ENCODE measurements around the gene SORCS2. TPM values are rescaled to one million over a fixed set of nuclear protein-coding genes. Genes with fewer than 3 reads are reported as not detected.

SORCS2 gene
- total and polyA plus RNA-seq, 2 of the 4 experiments (the other 2 are of a cell fraction), result 0.36 to 0.62 TPM

DNA sequence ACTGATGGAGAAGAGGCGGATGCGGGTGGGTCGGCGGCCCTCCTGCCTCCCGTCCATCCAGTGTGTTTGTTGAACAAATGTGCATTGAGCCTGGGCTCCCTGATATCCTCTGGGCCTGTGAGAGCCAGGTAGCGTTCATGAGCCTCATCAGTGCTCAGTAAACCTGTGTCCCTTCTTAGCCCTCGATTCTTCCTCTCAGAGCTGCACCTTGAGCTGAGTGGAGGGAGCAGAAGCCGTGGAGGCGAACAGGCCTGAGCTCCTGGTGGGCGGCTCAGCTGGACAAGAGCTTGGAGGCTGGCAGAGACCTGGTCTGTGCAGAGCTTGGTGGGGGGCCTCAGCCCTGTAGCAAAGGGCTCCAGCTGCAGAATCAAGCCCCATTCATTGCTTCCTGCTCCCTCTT, 112.1 kb downstream of the SORCS2 start:
- no peak overlapping the region for H3K4me3 ChIP-seq (ENCODE audit: insufficient read depth, low read depth, low read length)
- H4K8ac ChIP-seq (ENCODE audit: low read depth in 2 of 2, low read length in 2 of 2), result no peak overlapping the region
- CTCF ChIA-PET, result no interaction called here
- BruUV-seq (replicated peaks), result no TSS peak
- H3K4me1 ChIP-seq (ENCODE audit: control insufficient read depth, insufficient read depth, low read length), result no peaks in the 10 kb centered on the region
- POLR2A ChIA-PET (ENCODE audit: unreplicated experiment), result no interaction called here
- no peaks in the 10 kb centered on the region for H3K79me1 ChIP-seq (ENCODE audit: low read depth in 1 of 2, low read length in 2 of 2)
- no peak overlapping the region for H3K4me2 ChIP-seq (ENCODE audit: low read depth, low read length)
- dilution Hi-C loops (cut with HindIII; ENCODE audit: low sequenced_read_pairs, unreplicated experiment), result no loop called here
- H3K4ac ChIP-seq (ENCODE audit: low read depth, low read length), result no peak overlapping the region
- no peak overlapping the region for H2BK5ac ChIP-seq (ENCODE audit: low read depth, low read length, poor library complexity, severe bottlenecking)
- H2AFZ ChIP-seq (replicated peaks; ENCODE audit: low read length, poor library complexity), result no peak overlapping the region
- WGBS, 2 experiments (ENCODE audit: extremely low coverage in 2 of 2, insufficient read length in 1 of 2), result no CpG with 5 or more reads among the region's 10 CpGs
- H2AK5ac ChIP-seq (ENCODE audit: low read depth, low read length), result no peak overlapping the region
- H3K23ac ChIP-seq (ENCODE audit: low read depth, low read length), result no peak overlapping the region
- no peak overlapping the region for H3K14ac ChIP-seq (replicated peaks; ENCODE audit: low read depth, low read length)
- no peak overlapping the region for H4K91ac ChIP-seq (ENCODE audit: insufficient read depth, low read depth, low read length)
- no peaks in the 10 kb centered on the region for H3K36me3 ChIP-seq (ENCODE audit: control insufficient read depth, insufficient read depth, low read length)
- no peaks in the 10 kb centered on the region for H4K20me1 ChIP-seq (ENCODE audit: insufficient read depth, low read length)
- H3K18ac ChIP-seq (ENCODE audit: low read depth, low read length), result no peak overlapping the region
- no peak overlapping the region for H2BK120ac ChIP-seq (ENCODE audit: low read depth, low read length)
- peaks cover 82% of the 10 kb centered on the region for H3K27me3 ChIP-seq (ENCODE audit: control insufficient read depth, insufficient read depth, low read length)
- no peak overlapping the region for H2BK15ac ChIP-seq (ENCODE audit: low read depth, low read length)
- no peak for TF ChIP-seq CEBPB (IDR thresholded peaks at IDR 0.05; ENCODE audit: low read depth, low read length)
- TF ChIP-seq CHD1 (IDR thresholded peaks at IDR 0.05; ENCODE audit: low read depth, low read length), result no peak
- no peak for TF ChIP-seq FOS (IDR thresholded peaks at IDR 0.05; ENCODE audit: low read depth, low read length)
- TF ChIP-seq, protein P1, sequence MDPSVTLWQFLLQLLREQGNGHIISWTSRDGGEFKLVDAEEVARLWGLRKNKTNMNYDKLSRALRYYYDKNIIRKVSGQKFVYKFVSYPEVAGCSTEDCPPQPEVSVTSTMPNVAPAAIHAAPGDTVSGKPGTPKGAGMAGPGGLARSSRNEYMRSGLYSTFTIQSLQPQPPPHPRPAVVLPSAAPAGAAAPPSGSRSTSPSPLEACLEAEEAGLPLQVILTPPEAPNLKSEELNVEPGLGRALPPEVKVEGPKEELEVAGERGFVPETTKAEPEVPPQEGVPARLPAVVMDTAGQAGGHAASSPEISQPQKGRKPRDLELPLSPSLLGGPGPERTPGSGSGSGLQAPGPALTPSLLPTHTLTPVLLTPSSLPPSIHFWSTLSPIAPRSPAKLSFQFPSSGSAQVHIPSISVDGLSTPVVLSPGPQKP (IDR thresholded peaks at IDR 0.05; ENCODE audit: borderline replicate concordance, low read depth, low read length), result no peak
- no peak for TF ChIP-seq POLR2A (IDR thresholded peaks at IDR 0.05; ENCODE audit: low read depth, low read length)
- no peak for TF ChIP-seq RFX5 (IDR thresholded peaks at IDR 0.05; ENCODE audit: low read depth, low read length)
- no peak for TF ChIP-seq NFE2L2 (IDR thresholded peaks at IDR 0.05; ENCODE audit: low read depth, low read length)
- no peak for TF ChIP-seq CTCF (conservative IDR thresholded peaks at IDR 0.05; ENCODE audit: low read depth, low read length)
- TF ChIP-seq MXI1 (IDR thresholded peaks at IDR 0.05; ENCODE audit: borderline replicate concordance, low read depth, low read length), result no peak
- TF ChIP-seq RCOR1 (IDR thresholded peaks at IDR 0.05; ENCODE audit: insufficient replicate concordance, low read length), result no peak
- no peak for TF ChIP-seq MAFK (IDR thresholded peaks at IDR 0.05; ENCODE audit: low read depth, low read length)
- TF ChIP-seq MAZ (IDR thresholded peaks at IDR 0.05; ENCODE audit: borderline replicate concordance, low read depth, low read length), result no peak
- no peak for TF ChIP-seq SMC3 (IDR thresholded peaks at IDR 0.05; ENCODE audit: low read depth, low read length)
- no peak for TF ChIP-seq RAD21 (IDR thresholded peaks at IDR 0.05; ENCODE audit: low read length)
- TF ChIP-seq USF2 (IDR thresholded peaks at IDR 0.05; ENCODE audit: low read depth, low read length), result no peak
- H2AK9ac ChIP-seq (replicated peaks; ENCODE audit: low read depth, low read length, poor library complexity), result no peak overlapping the region
- peaks cover 4% of the 10 kb centered on the region; the same call in 1 of the 2 replicates for H3K9me1 ChIP-seq (ENCODE audit: insufficient read depth, low read length)
- H2BK20ac ChIP-seq (ENCODE audit: low read depth, low read length), result no peak overlapping the region
- no peaks in the 10 kb centered on the region for H3K9me3 ChIP-seq (ENCODE audit: control insufficient read depth, insufficient read depth, low read length)
- DNase-seq (no peak), ATAC-seq (ENCODE audit: low read depth) (no peak)
- H3K56ac ChIP-seq (ENCODE audit: extremely low read depth, insufficient read depth, low read length), result no peak overlapping the region
- in situ Hi-C loops (cut with MboI; ENCODE audit: low sequenced_read_pairs), result no loop called here
- intact Hi-C loops (cut with micrococcal nuclease), result no loop called here
- H4K5ac ChIP-seq (ENCODE audit: low read depth, low read length), result no peak overlapping the region
- no peak overlapping the region for H3K27ac ChIP-seq (ENCODE audit: insufficient read depth, low read length)
- H3K9ac ChIP-seq (ENCODE audit: low read depth, low read length), result no peak overlapping the region
